ENCODE data around the gene RNASE12. TPM values are rescaled to one million over a fixed set of nuclear protein-coding genes. Genes with fewer than 3 reads are reported as not detected.

The RNASE12 gene
- total RNA-seq, 1 donor from 2014 or later: not detected

GRCh38 chr14:20557212-20557542 lies 34.0 kb downstream of the RNASE12 start:
- H3K27ac Mint-ChIP-seq (ENCODE audit: unreplicated experiment): no peak overlapping the region

GRCh38 chr14:20556500-20557211 lies 34.5 kb downstream of the RNASE12 start:
- no peaks in the 10 kb centered on the region for H3K9me3 Mint-ChIP-seq (ENCODE audit: unreplicated experiment)
- no peak for TF ChIP-seq CTCF (IDR thresholded peaks at IDR 0.05)

More at GRCh38 chr14:20557212-20557542, 34.0 kb downstream of the RNASE12 start:
- no peak for DNase-seq (ENCODE audit: extremely low spot score, unreplicated experiment)
- no peaks in the 10 kb centered on the region for H3K9me3 Mint-ChIP-seq (ENCODE audit: unreplicated experiment)
- no peaks in the 10 kb centered on the region for H3K4me1 Mint-ChIP-seq (ENCODE audit: unreplicated experiment)
- no peak overlapping the region for H3K4me3 Mint-ChIP-seq (ENCODE audit: unreplicated experiment)
- no peak for TF ChIP-seq CTCF (IDR thresholded peaks at IDR 0.05)
- no peaks in the 10 kb centered on the region for H3K36me3 Mint-ChIP-seq (ENCODE audit: unreplicated experiment)
- peaks cover 10% of the 10 kb centered on the region for H3K27me3 Mint-ChIP-seq (ENCODE audit: unreplicated experiment)

GRCh38 chr14:20555845-20556244 lies 35.3 kb downstream of the RNASE12 start:
- H3K4me3 Mint-ChIP-seq (ENCODE audit: unreplicated experiment): no peak overlapping the region
- peaks cover 9% of the 10 kb centered on the region for H3K27me3 Mint-ChIP-seq (ENCODE audit: unreplicated experiment)
- H3K9me3 Mint-ChIP-seq (ENCODE audit: unreplicated experiment): no peaks in the 10 kb centered on the region
- H3K4me1 Mint-ChIP-seq (ENCODE audit: unreplicated experiment): no peaks in the 10 kb centered on the region
- no peak for TF ChIP-seq CTCF (IDR thresholded peaks at IDR 0.05)
- no peak overlapping the region for H3K27ac Mint-ChIP-seq (ENCODE audit: unreplicated experiment)
- DNase-seq (ENCODE audit: extremely low spot score, unreplicated experiment): no peak
- no peaks in the 10 kb centered on the region for H3K36me3 Mint-ChIP-seq (ENCODE audit: unreplicated experiment)

More at GRCh38 chr14:20556500-20557211, 34.5 kb downstream of the RNASE12 start:
- no peak overlapping the region for H3K4me3 Mint-ChIP-seq (ENCODE audit: unreplicated experiment)
- no peak for DNase-seq (ENCODE audit: extremely low spot score, unreplicated experiment)
- H3K4me1 Mint-ChIP-seq (ENCODE audit: unreplicated experiment): no peaks in the 10 kb centered on the region
- H3K36me3 Mint-ChIP-seq (ENCODE audit: unreplicated experiment): no peaks in the 10 kb centered on the region
- no peak overlapping the region for H3K27ac Mint-ChIP-seq (ENCODE audit: unreplicated experiment)
- H3K27me3 Mint-ChIP-seq (ENCODE audit: unreplicated experiment): peaks cover 10% of the 10 kb centered on the region

GRCh38 chr14:20553024-20553423 lies 38.2 kb downstream of the RNASE12 start:
- DNase-seq (ENCODE audit: extremely low spot score, unreplicated experiment): no peak
- Mint-ChIP-seq H3K27ac (ENCODE audit: unreplicated experiment) (no peak overlapping the region), H3K9me3 (ENCODE audit: unreplicated experiment) (no peaks in the 10 kb centered on the region), H3K4me1 (ENCODE audit: unreplicated experiment) (no peaks in the 10 kb centered on the region), H3K27me3 (ENCODE audit: unreplicated experiment) (peaks cover 7% of the 10 kb centered on the region), H3K36me3 (ENCODE audit: unreplicated experiment) (no peaks in the 10 kb centered on the region), H3K4me3 (ENCODE audit: unreplicated experiment) (no peak overlapping the region)
- TF ChIP-seq CTCF (IDR thresholded peaks at IDR 0.05): no peak

- H3K36me3 Mint-ChIP-seq (ENCODE audit: unreplicated experiment): no peaks in the 10 kb centered on the region
- H3K27me3 Mint-ChIP-seq (ENCODE audit: unreplicated experiment): peaks cover 3% of the 10 kb centered on the region
- no peak for DNase-seq (ENCODE audit: extremely low spot score, unreplicated experiment)
- no peak overlapping the region for H3K27ac Mint-ChIP-seq (ENCODE audit: unreplicated experiment)
- H3K4me3 Mint-ChIP-seq (ENCODE audit: unreplicated experiment): no peak overlapping the region
- TF ChIP-seq CTCF (IDR thresholded peaks at IDR 0.05): no peak
- no peaks in the 10 kb centered on the region for H3K9me3 Mint-ChIP-seq (ENCODE audit: unreplicated experiment)
- H3K4me1 Mint-ChIP-seq (ENCODE audit: unreplicated experiment): no peaks in the 10 kb centered on the region
Observed at GRCh38 chr14:20551606-20552005, 39.6 kb downstream of the RNASE12 start.
